Activated effector memory CD4-positive, alpha-beta T cell treated with Interleukin-2 at 50 U/mL for 16 hours (primary cell): ENCODE data around the gene TAF11L8.
"Not testable (repeated sequence)": the region's sequence is repeated elsewhere in the genome, so short reads cannot be mapped to it uniquely, and the experiment has no call there.

Source experiments
- DNase-seq: peaks from one replicate; pipeline ENCODE4 v3.0.0-alpha.2; 2020

The TAF11L8 gene

GRCh38 chr5:17590860-17591259 is at the start of gene TAF11L8:
TAF11L8 (minus strand) TSS chr5:17590960.
- not testable (repeated sequence) for DNase-seq

- DNase-seq: no peak
Measured at GRCh38 chr5:17634160-17634559, 43.4 kb upstream of the TAF11L8 start, which contains the start of gene TAF11L14. TAF11L14 (plus strand) TSS chr5:17634460.

GRCh38 chr5:17631788-17632187 is 41.0 kb upstream of the TAF11L8 start, which contains the start of gene TAF11L13:
TAF11L13 (plus strand) TSS chr5:17632088.
- DNase-seq: not testable (repeated sequence)

GRCh38 chr5:17625686-17626085 is 34.9 kb upstream of the TAF11L8 start:
- DNase-seq: no peak

GRCh38 chr5:17620627-17621026 is 29.9 kb upstream of the TAF11L8 start:
- DNase-seq: no peak

GRCh38 chr5:17619354-17619753 is 28.6 kb upstream of the TAF11L8 start:
- no peak for DNase-seq

GRCh38 chr5:17614872-17615605 is 24.3 kb upstream of the TAF11L8 start:
- no peak for DNase-seq

- not testable (repeated sequence) for DNase-seq
Measured at GRCh38 chr5:17610092-17610491, 19.3 kb upstream of the TAF11L8 start, which contains the start of gene TAF11L12. TAF11L12 (plus strand) TSS chr5:17610392.

- not testable (repeated sequence) for DNase-seq
Measured at GRCh38 chr5:17607461-17607860, 16.7 kb upstream of the TAF11L8 start.

- no peak for DNase-seq
Measured at GRCh38 chr5:17604951-17605350, 14.2 kb upstream of the TAF11L8 start.

GRCh38 chr5:17603880-17604279 is 13.1 kb upstream of the TAF11L8 start, which contains the start of gene TAF11L11:
TAF11L11 (plus strand) TSS chr5:17604183.
- not testable (repeated sequence) for DNase-seq

GRCh38 chr5:17597728-17598127 is 7.0 kb upstream of the TAF11L8 start, which contains the start of gene TAF11L10:
TAF11L10 (minus strand) TSS chr5:17597828.
- not testable (repeated sequence) for DNase-seq

- not testable (repeated sequence) for DNase-seq
Measured at GRCh38 chr5:17594255-17594654, 3.5 kb upstream of the TAF11L8 start, which contains the start of gene TAF11L9. TAF11L9 (minus strand) TSS chr5:17594394.

GRCh38 chr5:17585658-17586057 is 5.1 kb downstream of the TAF11L8 start, which contains the start of gene TAF11L7:
TAF11L7 (minus strand) TSS chr5:17585758.
- not testable (repeated sequence) for DNase-seq
